ENCODE measurements around the gene CCS.

GRCh38 chr11:66628061-66628603, 35.1 kb downstream of the CCS start:
- TF ChIP-seq, protein P1, sequence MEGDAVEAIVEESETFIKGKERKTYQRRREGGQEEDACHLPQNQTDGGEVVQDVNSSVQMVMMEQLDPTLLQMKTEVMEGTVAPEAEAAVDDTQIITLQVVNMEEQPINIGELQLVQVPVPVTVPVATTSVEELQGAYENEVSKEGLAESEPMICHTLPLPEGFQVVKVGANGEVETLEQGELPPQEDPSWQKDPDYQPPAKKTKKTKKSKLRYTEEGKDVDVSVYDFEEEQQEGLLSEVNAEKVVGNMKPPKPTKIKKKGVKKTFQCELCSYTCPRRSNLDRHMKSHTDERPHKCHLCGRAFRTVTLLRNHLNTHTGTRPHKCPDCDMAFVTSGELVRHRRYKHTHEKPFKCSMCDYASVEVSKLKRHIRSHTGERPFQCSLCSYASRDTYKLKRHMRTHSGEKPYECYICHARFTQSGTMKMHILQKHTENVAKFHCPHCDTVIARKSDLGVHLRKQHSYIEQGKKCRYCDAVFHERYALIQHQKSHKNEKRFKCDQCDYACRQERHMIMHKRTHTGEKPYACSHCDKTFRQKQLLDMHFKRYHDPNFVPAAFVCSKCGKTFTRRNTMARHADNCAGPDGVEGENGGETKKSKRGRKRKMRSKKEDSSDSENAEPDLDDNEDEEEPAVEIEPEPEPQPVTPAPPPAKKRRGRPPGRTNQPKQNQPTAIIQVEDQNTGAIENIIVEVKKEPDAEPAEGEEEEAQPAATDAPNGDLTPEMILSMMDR (IDR thresholded peaks at IDR 0.05), result no peak
- no peak for TF ChIP-seq POLR2A (IDR thresholded peaks at IDR 0.05)

Measured in esophagus squamous epithelium (tissue), 4 donors.